Stimulated activated naive CD8-positive, alpha-beta T cell treated with anti-CD3 and anti-CD28 coated beads, Interleukin-15, amount 100 ng/mL, for 72 hours (primary cell): ENCODE data around the gene ZBTB20.
A peak's percentile ranks its signal among the peaks of the same experiment; 100 is the strongest.
"Not testable (repeated sequence)": the region's sequence is repeated elsewhere in the genome, so short reads cannot be mapped to it uniquely, and the experiment has no call there.

ENCODE experiments used
- ATAC-seq: fragments of 150-1000 bp; cut with Tn5 transposase; 2 replicates; pipeline ENCODE4 v1.10.0; 2021; ENCODE audit warnings: mild to moderate bottlenecking, moderate library complexity
- DNase-seq, 2 donors: peaks; one replicate each; pipeline ENCODE4 v3.0.0; 2021 to 2022
- H3K27ac Mint-ChIP-seq, 2 donors: one replicate each; pipeline ENCODE4 v1.8.0; 2022; ENCODE audit warnings: mild to moderate bottlenecking in 2 of 2, mixed read lengths in 2 of 2, moderate library complexity in 2 of 2
- H3K27me3 Mint-ChIP-seq: one replicate; pipeline ENCODE4 v1.8.0; 2022; ENCODE audit warnings: mixed read lengths
- H3K4me1 Mint-ChIP-seq: one replicate; pipeline ENCODE4 v1.8.0; 2022; ENCODE audit warnings: mild to moderate bottlenecking, mixed read lengths
- H3K4me3 Mint-ChIP-seq, 2 donors: one replicate each; pipeline ENCODE4 v1.8.0; 2022; ENCODE audit warnings: mild to moderate bottlenecking in 2 of 2, mixed read lengths in 2 of 2, moderate library complexity in 1 of 2
- H3K9me3 Mint-ChIP-seq, 2 donors: one replicate each; pipeline ENCODE4 v1.8.0; 2022; ENCODE audit warnings: mixed read lengths in 2 of 2

The ZBTB20 gene

DNA sequence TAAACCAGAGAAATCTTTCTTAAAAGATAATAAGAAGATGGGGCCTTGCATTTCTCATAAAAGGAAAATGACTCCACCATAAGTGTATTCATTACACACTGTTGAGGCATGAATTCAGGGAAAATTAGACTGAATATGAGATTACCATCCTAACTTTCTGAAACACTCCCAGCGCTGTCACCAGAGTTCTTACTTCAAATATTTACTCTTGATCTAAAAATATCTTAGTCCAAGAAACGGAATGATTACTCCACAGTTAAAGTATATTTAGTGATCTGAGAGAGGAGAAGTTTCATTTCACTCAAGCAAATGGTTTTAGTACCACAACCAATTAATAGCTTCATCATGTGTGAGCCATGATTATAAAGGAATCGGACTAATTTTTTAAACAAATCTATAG, 300.3 kb downstream of the ZBTB20 start:
- Mint-ChIP-seq H3K27me3 (no peaks in the 10 kb centered on the region), H3K4me1 (peaks cover 6% of the 10 kb centered on the region), H3K9me3 (no peaks in the 10 kb centered on the region), H3K4me3 (no peak overlapping the region), H3K27ac (no peak overlapping the region)
- no peak for ATAC-seq
- DNase-seq: no peak

DNA sequence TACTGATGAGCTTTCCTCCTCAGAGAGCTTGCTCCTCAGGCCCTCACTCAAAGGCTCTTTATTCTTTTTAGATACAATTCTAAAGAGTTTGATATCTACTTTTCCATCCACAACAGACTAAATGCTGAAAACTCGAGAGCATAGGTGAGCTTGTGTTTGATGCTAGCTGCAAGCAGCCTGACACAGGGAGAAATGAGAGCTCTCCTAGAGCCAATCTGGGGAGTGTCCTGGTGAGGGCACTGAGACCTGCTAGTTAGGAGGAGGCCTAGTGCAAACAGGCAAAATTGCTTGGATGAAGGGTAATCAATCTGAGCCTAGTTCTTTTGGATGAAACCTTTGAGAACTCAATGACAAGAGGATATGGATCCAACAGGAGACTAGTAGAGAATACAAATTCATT, 300.8 kb downstream of the ZBTB20 start:
- no peaks in the 10 kb centered on the region for H3K9me3 Mint-ChIP-seq
- H3K4me3 Mint-ChIP-seq: no peak overlapping the region
- H3K27ac Mint-ChIP-seq: no peak overlapping the region
- peaks cover 11% of the 10 kb centered on the region for H3K4me1 Mint-ChIP-seq
- ATAC-seq: no peak
- H3K27me3 Mint-ChIP-seq: no peaks in the 10 kb centered on the region
- DNase-seq: no peak

DNA sequence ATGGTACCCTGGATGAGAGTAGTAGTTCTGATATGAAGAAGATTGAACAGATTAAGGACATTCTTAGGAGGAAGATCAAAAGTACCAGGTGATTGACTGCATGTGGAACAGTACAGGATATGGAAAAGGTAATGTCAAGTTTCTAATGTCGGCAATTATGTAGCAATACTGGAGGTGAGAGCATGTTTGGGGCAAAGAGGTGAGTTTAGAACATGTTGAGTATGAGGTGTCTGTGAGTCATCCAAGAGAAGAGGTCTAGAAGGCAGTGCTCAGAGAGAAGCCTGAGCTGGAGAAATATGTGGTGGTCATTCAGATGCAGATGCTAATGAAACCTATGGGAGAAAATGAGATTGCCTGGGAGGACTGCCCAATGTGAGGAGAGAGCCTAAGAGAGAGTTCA, 305.6 kb downstream of the ZBTB20 start:
- no peak for ATAC-seq
- Mint-ChIP-seq H3K27ac (no peak overlapping the region), H3K9me3 (no peaks in the 10 kb centered on the region)

DNA sequence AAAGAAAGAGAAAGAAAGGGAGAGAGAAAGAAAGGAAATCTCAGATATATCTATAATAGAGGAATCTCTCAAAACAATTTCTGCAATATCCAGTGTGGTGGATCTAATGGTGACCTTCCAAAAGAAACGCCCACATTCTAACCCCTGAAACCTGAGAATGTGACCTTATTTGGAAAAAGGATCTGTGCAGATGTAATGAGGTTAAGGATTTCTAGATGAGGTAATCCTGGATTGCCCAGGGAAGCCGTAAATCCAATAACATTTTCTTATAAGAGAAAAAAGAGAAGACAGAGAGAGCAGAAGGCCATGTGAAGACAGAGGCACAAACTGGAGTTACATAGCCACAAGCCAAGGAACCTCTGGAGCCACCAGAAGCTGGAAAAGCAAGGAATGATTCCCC, 307.6 kb downstream of the ZBTB20 start:
- DNase-seq (no peak), ATAC-seq (no peak)
- no peak overlapping the region for H3K27ac Mint-ChIP-seq
- peaks cover 6% of the 10 kb centered on the region for H3K4me1 Mint-ChIP-seq
- H3K4me3 Mint-ChIP-seq: no peak overlapping the region
- H3K9me3 Mint-ChIP-seq: no peaks in the 10 kb centered on the region
- no peaks in the 10 kb centered on the region for H3K27me3 Mint-ChIP-seq

More for the DNA sequence above, 305.6 kb downstream of the ZBTB20 start:
- Mint-ChIP-seq H3K4me3 (no peak overlapping the region), H3K4me1 (peaks cover 6% of the 10 kb centered on the region), H3K27me3 (no peaks in the 10 kb centered on the region)
- no peak for DNase-seq

- no peaks in the 10 kb centered on the region for H3K9me3 Mint-ChIP-seq
- no peak for ATAC-seq
- DNase-seq: no peak
- no peak overlapping the region for H3K27ac Mint-ChIP-seq
- no peak overlapping the region for H3K4me3 Mint-ChIP-seq
- H3K27me3 Mint-ChIP-seq: no peaks in the 10 kb centered on the region
- H3K4me1 Mint-ChIP-seq: peaks cover 6% of the 10 kb centered on the region
Observed at GRCh38 chr3:114838025-114838424, 309.1 kb downstream of the ZBTB20 start.

DNA sequence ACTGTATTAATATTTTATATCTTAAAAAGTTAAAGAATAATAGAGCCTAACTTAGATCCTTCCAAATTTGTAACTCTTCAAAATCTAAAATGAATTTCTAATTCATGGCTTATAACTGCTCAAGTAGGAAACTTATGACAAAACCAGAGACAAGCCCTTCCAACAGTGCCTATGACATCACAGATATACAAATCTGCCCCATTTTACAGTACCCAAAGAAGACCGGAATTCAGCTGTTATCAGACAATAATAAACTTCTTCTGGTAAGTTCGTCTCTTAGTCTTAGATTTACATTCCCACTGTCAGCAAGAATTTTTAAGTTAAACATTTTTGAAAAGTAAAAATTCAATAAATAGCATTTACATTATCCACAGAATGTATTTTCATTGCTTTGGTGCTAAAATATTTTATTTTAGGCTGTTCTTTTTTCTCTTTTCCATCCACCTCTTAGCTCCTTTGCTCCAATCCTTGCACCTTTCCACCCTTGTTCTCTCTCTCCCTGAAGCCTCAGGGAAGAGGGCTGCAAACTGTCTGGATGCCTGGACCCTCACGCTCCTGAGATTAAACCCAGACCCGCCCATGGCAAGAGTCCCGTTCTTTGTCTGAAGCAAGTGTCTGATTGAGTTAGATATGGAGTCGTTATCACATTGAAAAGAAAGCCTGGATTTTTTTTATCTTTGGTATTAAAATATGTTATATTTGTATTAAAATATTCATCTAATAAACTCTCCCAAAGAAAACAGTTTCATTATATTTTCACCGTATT, 312.7 kb downstream of the ZBTB20 start:
- DNase-seq (no peak), ATAC-seq (no peak)
- no peaks in the 10 kb centered on the region for H3K27me3 Mint-ChIP-seq
- H3K9me3 Mint-ChIP-seq: no peaks in the 10 kb centered on the region
- peak overlapping the region in 1 of 2 donors; percentile 50 for H3K27ac Mint-ChIP-seq
- peaks cover 7% of the 10 kb centered on the region for H3K4me1 Mint-ChIP-seq
- no peak overlapping the region for H3K4me3 Mint-ChIP-seq

GRCh38 chr3:114831861-114832260, 315.2 kb downstream of the ZBTB20 start:
- Mint-ChIP-seq H3K9me3 (no peaks in the 10 kb centered on the region), H3K4me3 (no peak overlapping the region), H3K27ac (no peak overlapping the region), H3K27me3 (no peaks in the 10 kb centered on the region), H3K4me1 (peaks cover 11% of the 10 kb centered on the region)
- DNase-seq (no peak), ATAC-seq (no peak)

GRCh38 chr3:114830652-114831051, 316.4 kb downstream of the ZBTB20 start:
- Mint-ChIP-seq H3K4me1 (peaks cover 11% of the 10 kb centered on the region), H3K27me3 (no peaks in the 10 kb centered on the region), H3K27ac (no peak overlapping the region), H3K9me3 (no peaks in the 10 kb centered on the region), H3K4me3 (no peak overlapping the region)
- DNase-seq: no peak
- ATAC-seq: no peak

DNA sequence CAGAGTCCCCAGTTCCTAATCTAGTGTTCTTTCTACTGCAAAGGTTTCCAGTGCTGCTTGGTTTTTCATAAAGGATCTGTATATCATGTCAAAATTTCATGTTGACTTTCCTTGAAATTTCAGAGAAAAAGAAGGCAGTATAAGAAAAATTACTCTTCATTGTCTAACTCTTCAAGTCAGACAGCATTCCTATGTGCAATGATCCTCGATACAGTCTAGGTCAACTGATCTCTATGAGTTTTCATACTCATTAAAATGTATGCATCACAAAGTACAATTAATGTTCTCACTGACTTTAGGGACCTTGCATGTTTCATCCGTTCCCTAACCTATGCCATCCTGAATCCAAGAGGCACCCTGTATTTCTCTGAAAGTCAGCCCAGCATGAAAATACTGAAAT, 317.3 kb downstream of the ZBTB20 start:
- no peaks in the 10 kb centered on the region for H3K9me3 Mint-ChIP-seq
- peaks cover 11% of the 10 kb centered on the region for H3K4me1 Mint-ChIP-seq
- DNase-seq: no peak
- no peak overlapping the region for H3K4me3 Mint-ChIP-seq
- H3K27me3 Mint-ChIP-seq: no peaks in the 10 kb centered on the region
- no peak for ATAC-seq
- no peak overlapping the region for H3K27ac Mint-ChIP-seq

- ATAC-seq: peak; percentile 76
- Mint-ChIP-seq H3K9me3 (no peaks in the 10 kb centered on the region), H3K27ac (no peak overlapping the region), H3K27me3 (no peaks in the 10 kb centered on the region), H3K4me1 (peaks cover 11% of the 10 kb centered on the region), H3K4me3 (no peak overlapping the region)
- DNase-seq: peak in 1 of 2 donors; percentile 10
Observed at GRCh38 chr3:114827495-114827894, 319.6 kb downstream of the ZBTB20 start.

GRCh38 chr3:114824014-114824413, 323.1 kb downstream of the ZBTB20 start:
- H3K27me3 Mint-ChIP-seq: no peaks in the 10 kb centered on the region
- H3K4me1 Mint-ChIP-seq: peaks cover under 1% of the 10 kb centered on the region
- H3K4me3 Mint-ChIP-seq: no peak overlapping the region
- DNase-seq (no peak), ATAC-seq (no peak)
- no peak overlapping the region for H3K27ac Mint-ChIP-seq
- H3K9me3 Mint-ChIP-seq: no peaks in the 10 kb centered on the region

DNA sequence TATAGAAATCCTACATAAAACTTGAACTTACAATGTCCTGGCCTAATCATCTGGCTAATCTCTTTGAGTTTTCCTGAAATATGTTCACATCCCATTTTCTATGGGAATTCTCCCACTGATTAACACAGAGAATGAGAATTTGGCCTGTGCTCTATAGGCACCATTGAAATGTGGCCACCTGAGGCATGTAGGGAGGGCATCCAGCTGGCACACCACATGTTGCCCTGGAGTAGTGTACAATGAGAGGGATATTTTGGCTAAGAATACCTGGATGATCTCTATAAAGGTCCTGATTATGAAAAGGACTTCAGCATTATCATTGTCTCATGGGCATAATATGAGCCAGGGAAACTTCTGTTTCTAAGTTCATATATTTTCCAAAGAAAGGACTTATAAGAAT, 324.0 kb downstream of the ZBTB20 start:
- no peak for ATAC-seq
- H3K27me3 Mint-ChIP-seq: no peaks in the 10 kb centered on the region
- no peaks in the 10 kb centered on the region for H3K9me3 Mint-ChIP-seq
- H3K4me3 Mint-ChIP-seq: no peak overlapping the region
- H3K27ac Mint-ChIP-seq: no peak overlapping the region
- no peak for DNase-seq
- H3K4me1 Mint-ChIP-seq: no peaks in the 10 kb centered on the region

DNA sequence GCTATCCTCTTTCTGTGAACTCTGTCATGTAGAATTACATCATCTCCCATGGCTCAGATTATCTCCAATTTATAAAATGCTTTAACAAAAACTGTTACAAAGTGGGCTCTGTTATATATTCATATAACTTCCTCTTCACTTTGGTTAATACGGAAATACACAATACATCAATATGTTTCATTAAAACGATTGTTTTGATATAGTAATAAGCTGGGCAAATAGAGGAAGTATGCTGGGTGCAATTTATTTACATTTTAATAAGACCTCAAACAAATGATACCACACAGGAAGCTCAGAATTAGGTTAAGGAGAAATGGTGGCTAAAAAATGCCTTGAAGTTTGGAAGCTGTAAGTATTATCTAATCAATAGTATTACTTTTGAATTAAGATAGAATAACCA, 331.0 kb downstream of the ZBTB20 start:
- ATAC-seq (no peak), DNase-seq (no peak)
- Mint-ChIP-seq H3K9me3 (peaks cover 0 to 5% of the 10 kb centered on the region in 2 donors), H3K27ac (no peak overlapping the region), H3K27me3 (no peaks in the 10 kb centered on the region), H3K4me1 (no peaks in the 10 kb centered on the region), H3K4me3 (no peak overlapping the region)

GRCh38 chr3:114812541-114813238, 334.4 kb downstream of the ZBTB20 start:
- ATAC-seq, H3K27ac Mint-ChIP-seq, H3K4me3 Mint-ChIP-seq, H3K27me3 Mint-ChIP-seq, H3K9me3 Mint-ChIP-seq, DNase-seq: not testable (repeated sequence)
- H3K4me1 Mint-ChIP-seq: peaks cover 10% of the 10 kb centered on the region

GRCh38 chr3:114809668-114810413, 337.2 kb downstream of the ZBTB20 start:
- Mint-ChIP-seq H3K9me3 (peaks cover 0 to 5% of the 10 kb centered on the region in 2 donors), H3K4me1 (peaks cover 10% of the 10 kb centered on the region), H3K27me3 (no peaks in the 10 kb centered on the region), H3K4me3 (peak overlapping the region; percentile 9 to 33), H3K27ac (peak overlapping the region in 1 of 2 donors; percentile 23)
- peak; percentile 18 to 28 for DNase-seq
- peak; percentile 99 for ATAC-seq

DNA sequence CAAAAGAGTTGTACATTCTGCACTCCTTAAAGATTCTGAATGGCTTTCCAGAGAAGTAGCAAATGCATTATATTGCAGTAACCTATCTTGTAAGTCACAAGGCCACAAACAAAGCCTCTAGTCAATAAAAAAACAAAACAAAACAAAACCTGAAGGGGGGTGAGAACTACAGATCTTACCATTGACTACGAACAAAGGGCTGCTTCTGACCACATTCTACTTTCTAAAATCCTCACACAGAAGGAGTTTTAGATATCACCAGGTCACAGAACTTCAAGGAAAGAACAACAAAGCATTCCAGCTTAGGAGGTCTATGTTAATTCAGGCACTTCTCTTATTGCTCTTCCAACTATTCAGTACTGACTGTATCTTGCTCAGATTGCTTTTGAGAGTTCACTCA, 343.0 kb downstream of the ZBTB20 start:
- no peaks in the 10 kb centered on the region for H3K27me3 Mint-ChIP-seq
- no peak overlapping the region for H3K4me3 Mint-ChIP-seq
- H3K27ac Mint-ChIP-seq: no peak overlapping the region
- no peak for DNase-seq
- ATAC-seq: no peak
- H3K9me3 Mint-ChIP-seq: no peaks in the 10 kb centered on the region
- H3K4me1 Mint-ChIP-seq: peaks cover 16% of the 10 kb centered on the region
